Amygdala (tissue), 56 donors: ENCODE results near the gene IFNGR1.

Experiments used
- DNase-seq, 56 donors: peaks; one replicate each; lab custom pipeline; 2025; lab: John Stamatoyannopoulos, UW

The IFNGR1 gene

GRCh38 chr6:137162692-137163306 is 56.4 kb downstream of the IFNGR1 start:
- no peak for DNase-seq

- no peak for DNase-seq
These were observed 57.2 kb downstream of the IFNGR1 start for GRCh38 chr6:137161949-137162348.

- no peak for DNase-seq
These were observed 58.4 kb downstream of the IFNGR1 start for GRCh38 chr6:137160763-137161162.

DNA sequence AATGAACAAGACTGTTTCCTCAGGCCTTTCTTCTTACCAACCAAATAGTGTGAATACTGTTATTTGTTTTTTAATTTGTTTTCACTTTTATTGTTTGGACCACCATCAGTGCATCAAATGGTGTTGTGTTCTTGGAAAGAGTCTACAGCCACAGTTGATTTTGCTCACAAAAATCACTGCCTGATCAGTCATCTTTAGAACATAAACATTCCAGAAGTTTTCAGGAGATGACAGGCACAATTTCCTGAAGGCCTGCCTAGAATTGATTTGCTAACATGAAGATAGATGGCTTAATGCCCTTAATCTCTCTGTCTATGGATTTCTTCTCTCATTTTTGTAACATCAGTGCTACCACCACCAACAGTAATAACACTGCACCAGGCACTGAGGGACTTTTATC is 59.3 kb downstream of the IFNGR1 start:
- DNase-seq: no peak

GRCh38 chr6:137157601-137158000 is 61.6 kb downstream of the IFNGR1 start:
- no peak for DNase-seq

DNA sequence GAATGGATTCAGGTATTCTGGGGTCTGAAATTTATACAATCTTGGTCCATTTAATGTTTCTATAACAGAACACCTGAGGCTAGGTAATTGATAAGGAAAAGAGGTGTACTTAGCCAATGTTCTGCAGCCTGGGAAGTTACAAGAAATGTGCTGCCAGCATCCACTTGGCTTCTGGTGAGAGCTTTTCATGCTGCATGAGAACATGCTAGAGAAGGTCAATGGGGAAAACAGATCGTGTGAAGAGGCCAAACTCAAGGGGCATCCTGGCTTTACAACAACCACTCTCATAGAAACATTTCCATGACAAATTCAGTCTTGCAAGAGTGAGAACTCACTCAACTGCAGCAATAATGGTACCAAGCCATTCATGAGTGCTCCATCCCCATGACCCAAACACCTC is 62.5 kb downstream of the IFNGR1 start:
- DNase-seq: no peak

- DNase-seq: no peak
These were observed 63.4 kb downstream of the IFNGR1 start for GRCh38 chr6:137155830-137156229.

DNA sequence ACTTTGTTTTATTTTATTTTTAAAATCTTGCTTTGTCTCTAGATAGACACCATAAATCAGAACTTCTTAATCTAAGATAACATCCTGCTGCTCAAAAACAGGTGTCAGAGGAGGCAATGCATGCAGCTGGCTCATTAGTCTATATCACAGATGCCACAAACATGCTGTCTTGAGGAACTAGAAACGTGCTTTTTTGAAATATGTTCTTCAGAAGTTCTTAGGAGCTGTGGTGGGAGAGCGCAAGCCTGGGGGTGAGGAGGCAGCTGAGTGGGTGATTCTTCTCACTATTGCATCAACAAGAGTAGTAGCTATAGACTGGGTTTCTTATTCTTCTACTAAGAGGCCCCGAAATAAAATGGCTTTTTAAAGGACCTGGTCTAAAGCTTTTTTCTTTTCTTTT is 69.1 kb downstream of the IFNGR1 start:
- DNase-seq: no peak

DNA sequence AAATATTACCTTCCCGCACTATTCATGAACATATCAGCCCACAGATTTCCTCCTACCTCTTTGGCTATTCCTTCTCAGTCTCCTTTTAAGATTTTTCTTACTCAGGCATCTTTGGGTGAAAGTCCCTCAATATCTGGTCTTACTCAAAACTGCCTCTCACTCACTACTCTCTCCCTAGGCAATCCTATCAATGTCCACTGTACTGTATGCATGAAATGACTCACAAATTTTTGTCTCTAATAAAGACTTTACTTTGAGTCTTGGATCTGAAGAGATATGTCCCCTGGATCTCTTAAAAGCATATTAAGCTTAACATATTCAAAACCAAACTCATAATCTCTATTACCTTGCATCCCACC is 70.2 kb downstream of the IFNGR1 start:
- DNase-seq: no peak

DNA sequence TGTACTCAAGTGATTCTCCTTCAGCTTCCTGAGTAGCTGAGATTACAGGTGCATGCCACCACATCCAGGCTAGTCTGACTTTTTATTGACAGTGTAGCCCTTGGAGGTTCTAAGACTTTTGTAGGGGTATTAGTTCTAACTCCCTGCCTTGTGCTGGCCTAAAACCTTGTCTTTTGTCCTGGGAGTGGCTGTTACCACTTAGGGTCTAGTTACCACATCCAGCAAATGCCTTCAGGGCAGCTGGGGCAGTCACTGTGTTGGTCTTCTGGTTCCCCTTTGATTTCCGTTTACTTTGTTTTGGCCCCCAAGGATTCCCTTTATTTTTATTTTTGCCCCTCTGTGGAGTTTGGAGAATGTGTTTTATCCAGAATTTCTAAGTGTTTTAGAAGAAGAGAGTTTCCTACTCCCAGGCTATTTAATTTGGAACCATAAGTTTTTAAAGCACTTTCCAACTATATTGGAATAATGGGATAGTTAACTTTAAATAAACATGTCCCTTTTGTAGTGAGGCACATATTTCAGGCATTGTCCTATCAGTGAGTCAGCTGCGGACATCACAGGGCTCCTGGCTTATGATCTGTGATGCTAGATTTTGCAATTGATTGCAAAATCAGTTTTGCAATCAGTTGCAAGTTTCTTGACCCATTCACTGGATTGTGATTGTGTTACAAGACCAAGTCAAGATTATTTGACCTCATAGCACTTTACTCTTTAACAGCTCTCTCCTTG is 70.7 kb downstream of the IFNGR1 start:
- DNase-seq: no peak
